Ovary (tissue), 3 donors: Measurements from ENCODE around the gene AIG1.

Source experiments
- CTCF ChIP-seq, 3 donors: fragments of 450-650 bp in 2 of 3; fragments of 200-600 bp in 1 of 3; IDR thresholded peaks; one replicate each; pipeline versions ENCODE4 v1.5.1 to v1.8.0; 2016 to 2022; ENCODE audit warnings: antibody characterized with exemption in 3 of 3, mild to moderate bottlenecking in 1 of 3
- POLR2A ChIP-seq: fragments of 450-650 bp; IDR thresholded peaks from one replicate; pipeline ENCODE4 v1.6.1; 2017; ENCODE audit warnings: antibody characterized with exemption, mild to moderate bottlenecking, moderate library complexity
- donor health status: DM: no; HTN: no; CAD: no.

GRCh38 chr6:143268439-143268838 is 207.8 kb downstream of the AIG1 start:
- TF ChIP-seq POLR2A, result no peak
- TF ChIP-seq CTCF (IDR thresholded peaks at IDR 0.05), result no peak
